DMS53 (cell line): ENCODE results near the gene BAIAP2.

Experiments
- DNase-seq: peaks from one replicate; lab custom pipeline; 2025; lab: John Stamatoyannopoulos, UW

The BAIAP2 gene

GRCh38 chr17:81090361-81091136, 55.6 kb downstream of the BAIAP2 start:
- DNase-seq: peak; percentile 39

DNA sequence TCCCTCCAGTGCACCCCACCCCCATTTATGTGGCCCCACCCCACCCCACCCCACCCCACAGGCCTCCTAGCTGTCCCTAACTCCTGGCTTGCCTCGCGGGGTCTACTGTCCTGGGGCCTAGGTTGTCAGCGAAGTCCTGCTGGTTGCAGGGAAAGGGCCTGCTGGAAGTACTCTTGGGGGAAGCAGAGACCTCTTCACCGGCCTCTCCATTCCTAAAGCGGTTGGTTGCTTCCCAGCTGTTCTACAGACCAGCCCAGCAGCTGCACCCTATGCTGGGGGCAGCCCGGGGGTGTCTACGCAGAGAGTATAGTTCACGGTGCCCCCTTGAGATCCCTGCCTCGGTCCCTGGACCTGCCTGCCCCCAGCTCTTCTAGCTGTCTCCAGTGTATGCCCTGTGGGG, 56.2 kb downstream of the BAIAP2 start:
- no peak for DNase-seq

GRCh38 chr17:81091774-81092517, 57.0 kb downstream of the BAIAP2 start:
- DNase-seq: no peak

DNA sequence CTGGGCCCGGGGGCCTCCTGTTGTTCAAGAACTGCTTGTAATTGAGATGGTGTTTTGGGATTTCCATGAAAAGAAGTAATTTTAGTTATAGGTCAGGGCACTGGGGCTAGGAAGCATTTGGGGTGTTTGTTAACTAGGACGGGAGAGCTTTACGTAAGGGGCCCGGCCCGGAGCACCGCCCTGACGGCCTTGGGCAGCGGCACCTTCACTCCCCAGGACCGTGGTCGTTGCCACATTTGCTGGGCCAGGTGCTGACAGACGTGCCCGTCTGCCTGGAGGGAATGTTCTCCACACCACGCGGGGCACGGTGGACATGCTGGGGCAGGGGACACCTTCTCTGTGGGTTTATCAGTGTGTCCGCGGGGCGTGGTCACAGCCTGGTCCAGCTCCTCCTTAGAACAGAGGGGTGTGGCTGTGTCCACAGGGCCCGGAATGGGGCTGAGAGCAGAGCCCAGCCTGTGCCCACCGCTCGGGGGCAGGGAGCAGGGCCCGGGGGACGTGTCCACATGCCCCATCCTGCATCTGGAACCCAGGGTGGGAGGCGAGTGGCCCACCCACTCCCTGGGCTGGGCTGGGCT, 57.7 kb downstream of the BAIAP2 start:
- no peak for DNase-seq

- DNase-seq: no peak
Measured at GRCh38 chr17:81093619-81094508, 58.9 kb downstream of the BAIAP2 start.

DNA sequence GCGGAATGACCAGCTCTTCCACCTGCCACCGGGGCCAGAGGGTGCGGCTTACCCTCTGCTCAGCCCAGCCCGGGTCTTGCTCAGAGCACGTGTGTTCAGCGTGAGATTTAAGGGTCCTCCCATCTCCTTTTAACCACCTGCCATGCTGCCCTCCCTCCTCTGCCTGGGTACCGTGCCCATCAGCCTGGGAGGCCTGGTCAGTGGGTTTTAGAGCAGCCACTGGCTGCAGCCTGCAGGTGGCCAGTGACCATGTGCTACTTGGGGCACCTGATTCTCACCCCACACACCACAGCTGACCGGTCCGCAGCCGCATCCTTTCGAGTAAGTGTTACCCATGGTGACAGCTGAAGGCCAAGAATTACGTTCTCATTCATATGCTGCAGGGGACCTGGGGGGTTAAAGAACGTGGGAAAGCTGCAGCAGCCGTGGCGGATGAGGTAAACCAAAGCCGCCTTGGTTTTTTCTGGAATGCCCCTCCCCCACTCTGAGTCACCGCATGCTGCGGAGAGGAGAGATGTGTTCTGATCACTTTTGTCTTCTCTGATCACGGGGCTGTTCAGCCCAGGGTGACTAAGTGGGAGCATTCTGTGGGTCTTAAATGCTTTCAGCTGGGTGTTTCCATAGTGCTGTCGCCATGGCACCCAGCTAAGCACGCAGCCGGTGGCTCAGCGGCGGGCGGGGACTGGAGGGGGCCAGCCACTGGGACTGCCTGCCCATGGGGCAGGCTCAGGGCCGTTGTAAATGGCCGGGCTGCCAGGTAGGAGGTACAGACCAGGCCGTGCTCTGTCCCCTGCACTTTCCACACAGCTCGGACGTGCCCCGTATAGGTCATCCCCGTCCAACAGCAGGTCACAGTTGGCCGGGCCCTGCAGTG, 59.8 kb downstream of the BAIAP2 start:
- peak; percentile 98 for DNase-seq

- peak; percentile 91 for DNase-seq
Measured at GRCh38 chr17:81095383-81095762, 60.4 kb downstream of the BAIAP2 start.

DNA sequence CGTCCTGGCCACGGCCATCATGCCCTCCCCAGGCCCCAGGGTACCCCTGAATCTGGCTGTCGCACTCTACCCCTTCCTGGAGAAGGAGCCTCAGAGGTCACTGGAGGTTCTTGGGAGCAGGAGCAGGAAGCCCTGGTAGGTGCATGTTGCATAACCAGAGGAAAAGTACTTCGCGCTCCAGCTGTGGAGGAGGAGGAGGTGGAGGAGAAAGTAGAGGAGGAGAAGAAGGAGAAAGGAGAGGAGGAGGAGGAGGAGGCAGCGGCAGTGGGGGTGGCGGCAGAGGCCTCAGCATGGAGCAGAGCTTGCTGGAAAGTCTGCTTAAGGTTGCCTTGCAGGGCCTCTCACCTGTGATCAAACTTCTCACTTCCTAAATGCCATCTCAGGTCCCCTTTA, 61.8 kb downstream of the BAIAP2 start:
- no peak for DNase-seq

- DNase-seq: no peak
Measured at GRCh38 chr17:81097134-81097942, 62.4 kb downstream of the BAIAP2 start.

DNA sequence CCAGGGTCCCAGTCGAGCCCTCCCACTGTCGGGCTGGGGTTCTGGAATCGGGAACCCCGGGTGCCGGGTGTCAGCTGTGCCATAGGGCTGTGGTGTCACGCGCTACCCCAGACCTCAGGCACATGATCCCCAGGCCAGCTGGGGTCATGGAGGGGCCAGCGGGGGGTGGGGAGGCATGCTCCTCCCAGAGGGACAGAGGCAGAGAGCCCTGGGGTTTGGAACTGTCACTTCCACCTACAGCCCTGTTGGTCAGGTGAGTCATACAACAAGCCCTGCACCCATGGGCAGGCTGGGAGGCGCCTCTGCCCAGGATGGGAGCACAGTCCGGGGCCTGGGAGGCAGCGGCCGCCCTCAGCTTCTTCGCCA, 63.0 kb downstream of the BAIAP2 start:
- DNase-seq: peak; percentile 36

DNA sequence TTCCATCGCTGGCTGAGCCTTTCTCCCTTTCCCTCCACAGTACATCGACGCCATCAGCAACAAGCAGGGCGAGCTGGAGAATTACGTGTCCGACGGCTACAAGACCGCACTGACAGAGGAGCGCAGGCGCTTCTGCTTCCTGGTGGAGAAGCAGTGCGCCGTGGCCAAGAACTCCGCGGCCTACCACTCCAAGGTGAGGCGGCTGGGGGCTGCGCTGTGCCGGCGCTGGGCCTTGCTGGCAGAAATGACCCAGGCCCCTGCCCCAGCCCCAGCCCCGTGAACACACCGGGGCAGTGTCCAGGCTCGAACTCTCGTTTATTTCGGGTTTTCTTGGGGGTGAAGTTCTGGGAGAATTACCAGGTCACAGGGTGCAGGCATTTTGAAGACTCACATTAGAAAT, 64.9 kb downstream of the BAIAP2 start:
- no peak for DNase-seq

DNA sequence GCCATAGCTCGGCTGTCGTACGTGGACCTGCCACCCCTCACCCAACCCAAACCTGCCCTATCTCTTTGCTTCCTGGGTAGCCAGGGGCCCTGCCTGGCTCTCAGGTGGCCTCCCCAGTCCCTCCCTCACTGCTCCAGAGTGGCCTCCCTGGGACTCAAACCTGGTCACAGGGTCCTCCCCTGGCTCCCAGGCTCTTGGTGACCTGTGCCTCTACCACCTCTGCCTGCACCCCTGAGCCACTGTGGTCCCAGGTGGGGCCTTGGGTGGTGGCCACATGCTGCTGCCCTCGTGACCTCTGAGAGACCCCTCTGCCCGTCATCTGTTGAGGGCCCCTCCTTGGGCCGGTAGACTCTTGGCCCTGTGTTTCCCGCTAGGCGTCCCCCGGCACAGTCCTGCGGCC, 65.7 kb downstream of the BAIAP2 start:
- no peak for DNase-seq

GRCh38 chr17:81101614-81102306, 66.8 kb downstream of the BAIAP2 start:
- DNase-seq: peak; percentile 91

DNA sequence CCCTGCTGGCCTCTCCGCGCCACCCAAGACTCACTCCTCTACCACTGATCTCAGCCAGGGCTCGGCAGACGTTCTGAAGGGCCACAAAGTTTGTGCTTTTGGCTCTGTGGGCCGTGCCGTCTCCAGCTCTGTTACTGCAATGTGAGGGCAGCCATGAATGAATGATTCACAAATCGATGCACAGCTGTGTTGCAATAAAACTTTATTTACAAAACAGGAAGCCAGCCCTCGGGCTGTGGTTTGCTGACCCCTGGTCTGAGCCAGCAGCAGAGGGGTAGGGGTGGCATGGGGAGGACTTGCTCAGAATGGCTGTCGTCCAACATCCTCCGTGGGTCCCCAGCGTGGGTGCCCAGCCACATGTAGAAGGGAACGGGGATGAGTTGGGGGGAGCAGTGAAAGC, 67.4 kb downstream of the BAIAP2 start:
- no peak for DNase-seq

DNA sequence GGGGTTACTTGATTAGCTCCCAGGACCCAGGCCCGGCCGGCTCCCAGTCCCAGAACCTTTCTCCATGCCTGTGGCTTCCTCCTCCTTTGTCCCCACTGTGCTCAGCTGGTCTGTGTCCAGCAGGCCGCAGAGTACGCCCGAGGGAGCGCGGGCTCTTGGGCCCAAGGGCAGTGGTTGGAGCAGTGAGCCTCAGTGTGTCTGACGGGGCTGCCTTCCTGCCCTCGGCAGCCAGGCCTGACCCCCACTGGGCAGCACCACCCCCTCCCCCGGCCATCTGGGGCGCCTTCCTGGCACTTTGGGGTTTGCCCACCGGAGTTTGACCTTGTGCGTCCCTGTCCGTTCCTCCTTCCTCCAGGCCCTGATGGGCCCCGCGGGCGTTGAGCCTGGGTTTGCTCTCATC, 67.9 kb downstream of the BAIAP2 start:
- DNase-seq: no peak

GRCh38 chr17:81103379-81103778, 68.4 kb downstream of the BAIAP2 start:
- no peak for DNase-seq

DNA sequence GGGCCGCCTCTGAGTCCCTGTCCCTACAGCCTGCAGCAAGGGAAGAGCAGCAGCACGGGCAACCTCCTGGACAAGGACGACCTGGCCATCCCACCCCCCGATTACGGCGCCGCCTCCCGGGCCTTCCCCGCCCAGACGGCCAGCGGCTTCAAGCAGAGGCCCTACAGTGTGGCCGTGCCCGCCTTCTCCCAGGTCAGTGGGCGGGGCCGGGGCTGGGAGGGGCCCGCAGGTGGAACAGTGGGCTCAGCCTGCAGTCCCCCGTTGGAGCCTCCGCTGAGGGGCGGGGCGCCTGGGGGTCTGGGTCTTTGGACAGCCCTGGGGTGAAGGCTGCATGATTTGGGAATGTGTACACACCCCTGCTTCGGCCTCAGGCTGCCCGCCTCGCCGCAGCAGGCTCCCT, 71.8 kb downstream of the BAIAP2 start:
- no peak for DNase-seq

GRCh38 chr17:81108220-81108619, 73.3 kb downstream of the BAIAP2 start:
- DNase-seq: no peak

- DNase-seq: no peak
Measured at GRCh38 chr17:81109957-81110356, 75.0 kb downstream of the BAIAP2 start.
